HT1080 (cell line): Measurements from ENCODE around the gene AJM1. TPM values are rescaled to one million over a fixed set of nuclear protein-coding genes. Genes with fewer than 3 reads are reported as not detected.

ENCODE experiments used
- DNase-seq: peaks from one replicate; pipeline ENCODE4 v3.0.0-alpha.2; 2015; ENCODE audit warnings: low read depth
- total RNA-seq: library from RNA; depleted of rRNA; stranded (reverse); fragments of >200 nt; shearing (Covaris generic); gene quantifications from 2 replicates; pipeline ENCODE4 v1.2.3, GENCODE V29; 2014

AJM1 gene
- total RNA-seq, 1 experiment from 2014 or later: 1.5 TPM

DNA sequence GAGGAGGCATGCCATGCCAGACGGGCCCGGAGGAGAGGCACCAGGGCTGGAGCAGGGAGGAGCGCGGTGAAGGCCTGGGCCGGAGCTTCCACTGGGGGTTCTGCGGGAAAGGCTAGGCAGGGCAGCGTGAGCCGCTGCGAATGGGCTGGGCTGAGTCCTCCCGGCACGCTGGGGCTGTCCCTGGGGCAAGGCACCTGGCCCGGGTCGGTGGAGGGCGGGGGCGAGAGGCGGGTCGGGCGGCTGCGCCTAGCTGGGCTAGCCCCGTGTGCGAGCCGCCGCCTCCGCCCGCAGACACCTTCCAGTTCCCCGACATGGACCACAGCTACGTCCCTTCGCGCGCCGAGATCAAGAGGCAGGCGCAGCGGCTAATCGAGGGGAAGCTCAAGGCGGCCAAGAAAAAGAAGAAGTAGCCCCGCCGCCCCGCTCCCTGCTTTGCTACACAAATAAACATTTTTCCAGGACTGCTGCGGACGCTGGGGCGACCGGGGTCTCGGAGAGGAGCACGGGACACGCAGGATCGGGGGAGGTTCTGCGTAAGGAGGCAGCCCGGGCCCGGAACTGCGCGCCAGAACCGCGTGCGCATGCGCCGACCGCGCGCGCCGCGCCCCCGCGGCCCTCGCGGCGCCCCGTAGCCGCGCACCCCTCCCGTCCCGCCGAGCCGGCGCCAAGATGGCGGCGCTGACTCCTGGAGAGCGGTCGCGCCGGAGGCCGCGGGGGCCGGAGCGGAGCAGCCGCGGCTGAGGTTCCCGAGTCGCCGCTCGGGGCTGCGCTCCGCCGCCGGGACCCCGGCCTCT, 34.8 kb upstream of the AJM1 start, which contains the start of gene RABL6:
RABL6 (plus strand) TSS at position 668 of the 794 bp plus-strand sequence. CDS start 249 bp downstream, outside the sequence.
- peak; percentile 55 for DNase-seq

DNA sequence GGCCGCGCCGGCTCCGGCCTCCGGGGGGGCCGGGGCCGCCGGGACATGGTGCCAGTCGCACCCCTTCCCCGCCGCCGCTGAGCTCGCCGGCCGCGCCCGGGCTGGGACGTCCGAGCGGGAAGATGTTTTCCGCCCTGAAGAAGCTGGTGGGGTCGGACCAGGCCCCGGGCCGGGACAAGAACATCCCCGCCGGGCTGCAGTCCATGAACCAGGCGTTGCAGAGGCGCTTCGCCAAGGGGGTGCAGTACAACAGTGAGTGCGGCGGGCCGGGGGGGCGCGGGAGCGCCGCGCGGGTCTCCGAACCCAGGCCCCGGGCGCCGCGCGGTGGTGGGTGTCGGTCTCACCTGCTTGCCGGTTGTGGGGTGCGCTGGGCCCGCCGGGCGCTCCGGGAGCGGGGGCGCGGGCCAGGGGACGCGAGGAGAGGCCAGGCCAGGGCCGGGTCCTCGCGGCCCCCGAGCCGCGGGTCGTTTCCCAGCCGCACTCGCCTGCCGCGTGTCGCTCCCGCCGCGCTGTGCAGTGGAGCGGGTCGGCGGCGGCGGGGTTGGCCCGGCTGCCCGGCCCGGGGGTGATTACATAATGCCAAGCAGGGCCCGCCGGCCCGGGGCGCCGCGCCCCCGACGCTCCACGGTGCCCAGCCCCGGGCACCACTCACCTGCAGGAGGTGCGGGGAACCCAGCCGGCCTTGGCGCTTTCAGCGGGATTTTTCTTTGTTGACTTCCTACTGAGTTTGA, 34.0 kb upstream of the AJM1 start:
- DNase-seq: no peak

DNA sequence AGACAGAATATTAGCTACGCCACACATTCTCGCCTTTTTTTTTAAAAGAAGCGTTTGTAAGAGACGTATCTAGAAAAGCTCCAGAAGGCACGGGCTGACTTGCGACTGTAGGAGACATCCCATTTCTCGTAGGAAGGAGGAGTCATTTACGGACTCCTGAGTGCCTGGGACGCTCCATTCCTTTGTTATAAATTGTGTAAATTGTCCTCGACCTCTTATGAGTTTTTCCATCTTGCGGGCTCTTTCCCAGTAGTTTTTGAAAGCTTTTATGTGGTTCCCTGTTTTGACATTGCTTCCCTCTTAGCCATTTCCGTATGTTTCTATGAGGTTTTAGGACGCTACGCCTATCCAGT, 33.5 kb upstream of the AJM1 start:
- DNase-seq: no peak

DNA sequence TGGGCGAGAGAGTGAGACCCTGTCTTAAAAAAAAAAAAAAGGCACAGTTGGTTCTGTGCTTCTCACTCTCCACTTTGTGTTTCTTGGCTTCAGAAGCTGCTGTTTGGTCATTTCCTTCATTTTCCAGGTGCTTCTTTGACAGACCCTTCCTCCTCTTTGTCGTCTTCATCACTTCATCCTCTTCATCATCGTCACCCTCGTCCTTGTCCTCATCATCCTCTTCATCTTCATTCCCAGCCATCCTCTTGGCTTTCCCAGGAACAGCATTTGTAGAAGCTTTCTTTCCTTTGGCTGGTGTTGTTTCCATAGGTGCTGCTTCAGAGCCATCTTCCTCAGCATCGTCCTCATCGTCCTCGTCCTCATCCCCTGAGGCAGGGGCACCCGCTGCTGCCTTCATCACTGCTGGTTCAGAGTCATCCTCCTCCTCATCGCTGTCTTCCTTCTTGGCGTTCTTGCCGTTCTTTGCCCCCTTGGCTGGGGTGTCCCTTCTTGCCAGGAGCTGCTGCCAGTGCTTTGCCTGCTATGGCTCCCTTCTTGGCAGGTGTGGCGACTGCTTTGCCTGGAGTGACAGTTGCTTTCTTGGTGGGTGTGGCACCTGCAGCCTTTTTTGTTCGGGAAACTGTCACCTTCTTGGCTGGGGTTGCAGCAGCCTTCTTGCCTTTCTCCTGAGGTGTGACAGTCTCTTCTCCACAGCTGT, 27.4 kb upstream of the AJM1 start:
- DNase-seq: no peak

DNA sequence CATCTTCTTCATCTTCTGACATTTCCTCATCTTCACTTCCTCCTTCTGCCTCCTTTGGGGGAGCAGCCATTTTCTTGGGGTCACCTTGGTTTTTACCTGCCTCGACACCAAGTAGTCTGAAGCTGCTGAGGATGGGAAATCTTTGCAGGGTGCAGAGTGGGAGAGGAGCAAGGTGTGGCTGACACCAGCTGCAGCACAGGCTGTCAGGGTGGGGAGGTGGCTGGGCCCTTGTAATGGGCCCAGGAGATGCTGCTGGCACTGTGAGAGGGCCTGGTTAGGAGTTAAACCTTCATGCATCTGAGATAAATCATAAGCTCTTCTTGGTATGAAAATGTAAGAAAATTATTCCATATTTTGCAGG, 26.9 kb upstream of the AJM1 start:
- no peak for DNase-seq

DNA sequence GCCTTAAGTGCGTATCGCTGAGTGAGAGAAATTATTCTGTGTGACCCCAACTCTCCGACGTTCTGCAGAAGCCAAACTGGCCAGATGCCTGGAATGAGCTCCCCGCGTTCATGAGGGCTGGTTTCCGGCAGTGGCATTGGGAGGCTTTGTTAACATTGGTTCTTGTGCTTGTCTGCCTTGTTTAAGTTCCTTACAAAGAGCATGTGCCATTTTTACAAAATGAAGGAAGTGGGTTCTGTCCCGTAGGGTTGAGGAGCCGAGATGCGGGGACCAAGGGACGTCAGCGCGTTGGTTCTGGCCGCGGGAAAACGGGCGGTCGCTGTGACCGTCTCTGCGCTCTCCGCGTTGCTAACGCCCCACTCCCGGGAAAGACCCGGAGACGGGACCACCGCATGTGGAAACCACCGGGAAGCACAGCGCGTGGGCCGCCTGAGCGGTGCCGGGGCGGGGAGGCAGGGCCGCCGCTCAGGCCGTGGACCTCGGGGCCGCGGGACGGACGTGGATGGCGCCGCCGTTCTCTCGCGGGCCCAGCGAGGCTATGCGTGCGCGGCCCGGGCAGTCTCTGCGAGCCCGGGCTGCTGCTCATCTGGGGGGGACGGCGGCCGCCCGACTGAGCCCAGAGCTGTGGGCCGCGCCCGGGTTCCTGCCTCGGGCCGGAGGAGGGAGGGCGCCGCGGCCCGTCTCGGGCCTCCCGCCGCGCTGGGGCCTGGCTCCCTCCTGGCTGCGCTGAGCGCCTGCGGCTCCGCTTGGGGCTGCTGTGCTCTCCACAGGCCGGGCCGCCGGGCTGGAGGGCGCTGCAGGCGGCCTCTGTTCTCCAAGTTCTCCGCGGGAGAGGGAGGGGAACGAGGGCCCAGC, 21.1 kb upstream of the AJM1 start:
- no peak for DNase-seq

DNA sequence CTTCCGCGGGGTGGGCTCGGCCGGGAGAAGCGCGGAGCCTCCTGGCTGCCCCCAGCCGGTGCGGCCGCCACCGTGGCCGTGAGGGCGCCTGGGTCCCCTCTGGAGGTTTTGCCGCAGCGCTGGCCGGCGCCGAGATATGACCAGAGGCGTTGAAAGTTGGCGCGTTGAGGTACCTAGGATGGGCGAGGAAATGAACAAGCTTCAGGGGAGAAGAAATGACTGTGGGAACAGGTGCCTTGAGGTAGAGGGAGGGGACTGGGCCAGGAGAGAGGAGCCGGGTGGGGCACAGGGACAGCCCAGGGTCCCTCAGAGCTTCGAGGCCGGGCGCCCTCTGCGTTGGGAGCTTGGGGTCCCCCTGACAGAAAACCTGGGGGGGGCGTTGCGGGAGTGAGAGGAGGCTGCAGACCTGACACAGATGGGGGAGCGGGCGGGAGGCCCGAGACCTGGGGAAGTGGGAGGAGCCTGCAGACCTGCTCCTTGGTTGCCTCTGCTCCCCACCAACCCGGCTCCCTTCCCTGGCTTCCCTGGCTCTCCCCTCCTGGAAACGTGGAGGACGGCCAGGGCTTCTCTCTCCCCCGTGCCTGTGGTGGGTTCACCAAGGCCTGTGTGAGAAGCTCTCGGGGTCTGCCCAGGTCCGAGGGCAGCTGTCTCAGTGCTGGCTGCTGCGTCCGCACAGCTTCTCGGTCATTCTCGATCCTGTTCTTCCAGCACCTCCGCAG, 20.3 kb upstream of the AJM1 start:
- no peak for DNase-seq

DNA sequence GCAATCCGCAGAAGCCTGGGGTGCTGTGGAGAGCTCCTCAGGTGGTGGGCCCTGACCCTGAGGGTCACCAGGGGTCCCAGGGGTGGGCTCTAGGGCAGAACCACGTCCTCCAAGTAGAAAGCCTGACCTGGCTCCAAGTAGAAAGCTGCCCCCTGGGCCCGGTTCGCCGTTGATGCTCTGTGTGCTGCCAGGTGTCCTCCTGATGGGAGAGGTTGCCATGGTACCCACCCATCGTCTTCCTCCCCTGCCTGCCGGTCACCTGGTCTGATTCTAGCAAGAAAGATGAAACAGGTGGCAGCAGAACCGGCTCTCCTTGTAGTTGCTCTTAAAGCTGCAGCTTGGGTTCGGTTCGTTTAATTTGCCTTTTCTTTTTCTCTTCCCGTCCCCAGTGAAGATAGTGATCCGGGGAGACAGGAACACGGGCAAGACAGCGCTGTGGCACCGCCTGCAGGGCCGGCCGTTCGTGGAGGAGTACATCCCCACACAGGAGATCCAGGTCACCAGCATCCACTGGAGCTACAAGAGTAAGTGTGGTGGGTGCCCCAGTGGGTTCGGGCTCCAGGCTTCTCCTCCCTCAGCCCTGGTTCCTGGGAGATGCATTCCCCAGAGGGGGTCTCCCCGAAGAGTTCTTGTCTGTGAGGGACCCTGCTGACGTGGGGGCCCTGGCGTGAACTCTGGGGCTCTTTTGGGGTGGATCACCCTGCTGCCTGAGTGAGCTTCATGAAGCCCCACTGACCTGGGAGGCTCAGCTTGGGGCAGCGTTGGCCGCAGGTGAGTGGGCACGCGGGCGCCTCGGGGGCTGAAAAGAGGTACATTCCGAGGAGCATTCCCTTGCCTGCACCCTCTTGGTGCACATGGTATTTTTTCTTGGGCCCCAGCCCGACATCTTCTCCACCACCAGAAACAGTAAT, 18.9 kb upstream of the AJM1 start:
- DNase-seq: no peak

DNA sequence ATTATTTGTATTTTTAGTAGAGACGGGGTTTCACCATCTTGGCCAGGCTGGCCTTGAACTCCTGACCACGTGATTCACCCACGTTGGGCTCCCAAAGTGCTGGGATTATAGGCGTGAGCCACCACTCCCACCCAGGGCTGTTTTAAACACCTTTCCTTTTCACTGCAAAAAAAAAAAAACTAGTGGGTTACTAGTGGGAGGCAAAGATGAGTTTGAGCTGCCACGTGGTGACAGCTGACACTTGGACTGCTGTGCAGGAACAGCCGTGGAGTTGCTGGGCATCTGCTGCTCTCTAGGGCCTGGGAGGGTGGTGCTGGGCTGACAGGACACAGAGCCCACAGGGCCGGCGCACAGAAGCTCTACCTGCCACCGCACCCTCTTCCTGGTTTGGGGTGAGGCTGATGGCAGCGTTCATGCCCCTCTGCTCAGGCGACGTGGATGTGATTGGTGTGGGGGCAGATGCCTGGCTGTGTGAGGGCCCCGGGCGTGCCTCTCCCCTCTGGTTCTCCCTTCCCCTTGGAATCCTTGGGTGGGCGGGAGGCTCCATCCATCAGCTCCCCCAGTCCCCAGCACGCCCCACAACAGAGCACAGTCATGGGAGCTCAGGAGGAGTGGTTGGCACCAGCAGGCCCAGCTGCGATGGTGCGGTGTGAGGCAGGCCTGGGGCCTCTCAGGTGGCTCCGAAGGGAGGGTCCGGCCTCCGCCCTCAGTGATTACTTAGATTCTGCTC, 17.6 kb upstream of the AJM1 start:
- DNase-seq: no peak

DNA sequence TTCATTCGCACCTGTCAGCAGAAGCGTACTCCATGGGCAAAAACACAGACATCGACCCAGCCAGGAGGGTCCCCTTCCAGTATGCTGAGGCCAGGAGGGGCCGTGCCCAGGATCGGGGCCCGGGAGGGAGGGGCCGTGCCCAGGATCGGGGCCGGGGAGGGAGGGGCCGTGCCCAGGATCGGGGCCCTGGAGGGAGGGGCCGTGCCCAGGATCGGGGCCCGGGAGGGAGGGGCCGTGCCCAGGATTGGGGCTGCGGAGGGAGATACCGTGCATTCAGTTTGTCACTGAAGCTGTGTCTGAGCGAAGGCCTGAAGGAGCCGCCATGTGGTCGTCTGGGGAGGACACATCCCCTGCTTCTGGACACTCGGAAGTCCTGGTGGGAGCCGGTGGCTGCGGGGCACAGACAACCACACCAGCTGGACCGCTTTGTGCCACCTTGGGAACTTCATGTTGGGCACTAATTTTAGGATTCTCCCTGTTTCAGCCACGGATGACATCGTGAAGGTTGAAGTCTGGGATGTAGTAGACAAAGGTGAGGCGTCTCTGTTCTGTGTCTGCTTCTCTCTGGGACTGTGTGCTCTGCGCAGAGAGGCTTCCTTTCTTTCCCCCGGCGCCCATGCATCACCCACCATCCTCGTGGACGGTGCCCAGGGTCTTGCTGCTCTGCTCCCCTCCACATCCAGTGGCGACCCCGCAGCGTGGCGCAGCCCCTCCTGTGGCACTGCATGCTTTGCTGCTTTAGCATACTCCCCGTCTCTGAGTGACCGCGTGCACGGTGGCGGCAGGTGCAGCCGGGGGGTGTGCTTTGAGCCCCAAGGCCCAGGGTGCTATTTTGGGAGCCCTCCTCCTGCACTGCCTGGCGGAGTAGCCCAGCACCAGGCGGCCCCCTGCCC, 16.7 kb upstream of the AJM1 start:
- no peak for DNase-seq

DNA sequence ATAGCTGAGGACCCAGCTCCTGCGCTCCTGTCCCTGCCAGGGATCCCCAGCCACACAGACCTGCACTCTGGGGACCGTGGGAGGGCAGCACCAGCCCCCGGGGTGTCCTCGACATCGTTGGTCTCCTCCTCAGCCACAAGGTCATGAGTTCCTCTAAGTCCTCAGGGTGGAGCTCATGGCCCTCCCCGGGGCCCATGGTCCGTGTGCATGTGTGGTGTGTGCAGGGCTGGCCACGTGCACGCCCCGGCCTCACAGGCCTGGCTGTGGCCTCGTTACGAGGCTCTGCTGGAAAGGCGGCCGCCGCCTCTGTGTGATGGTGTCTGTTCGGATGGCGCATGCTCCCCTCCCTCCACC, 16.1 kb upstream of the AJM1 start:
- no peak for DNase-seq

DNA sequence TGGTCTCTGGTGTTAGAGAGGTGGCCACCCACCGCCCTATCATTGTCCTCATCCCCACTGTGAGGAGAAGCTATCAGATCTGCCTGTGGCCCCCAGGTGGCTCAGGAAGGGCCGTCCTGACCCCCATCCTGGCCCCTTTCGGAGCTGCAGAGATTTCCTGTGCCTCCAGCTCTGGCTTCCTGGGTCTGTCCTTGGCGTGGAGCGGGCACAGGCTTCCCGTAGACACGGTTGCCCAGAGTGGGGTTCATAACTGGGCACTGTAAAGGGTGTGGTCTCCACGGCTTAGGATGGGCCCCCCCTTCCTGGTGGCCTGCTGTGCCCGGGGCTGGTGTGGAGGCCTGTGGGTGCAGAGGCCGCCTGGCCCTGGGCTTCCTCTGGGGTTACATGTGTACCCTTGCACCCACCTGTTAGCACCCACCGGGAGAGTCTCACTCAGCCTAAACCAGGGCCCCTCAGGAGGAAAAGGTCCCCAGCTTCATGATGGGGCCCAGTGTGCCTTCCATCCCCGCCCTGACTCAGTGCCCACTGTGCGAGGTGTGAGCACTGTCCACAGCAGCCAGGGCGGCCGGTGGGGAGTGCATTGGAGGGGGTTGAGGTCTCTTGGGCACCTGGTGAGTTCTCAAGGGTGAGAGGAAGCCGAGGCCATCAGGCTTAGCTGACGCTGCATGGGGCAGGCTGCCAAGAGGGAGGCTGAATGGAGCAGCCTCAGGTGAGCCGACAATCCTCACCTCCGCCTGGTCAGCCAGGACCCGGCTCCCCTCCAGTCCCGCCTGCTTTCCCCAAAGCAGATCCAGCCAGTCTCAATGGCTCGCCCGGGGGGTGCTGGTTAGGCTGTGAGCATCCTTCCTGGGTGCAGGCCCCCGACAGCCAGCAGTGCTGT, 15.3 kb upstream of the AJM1 start:
- no peak for DNase-seq

DNA sequence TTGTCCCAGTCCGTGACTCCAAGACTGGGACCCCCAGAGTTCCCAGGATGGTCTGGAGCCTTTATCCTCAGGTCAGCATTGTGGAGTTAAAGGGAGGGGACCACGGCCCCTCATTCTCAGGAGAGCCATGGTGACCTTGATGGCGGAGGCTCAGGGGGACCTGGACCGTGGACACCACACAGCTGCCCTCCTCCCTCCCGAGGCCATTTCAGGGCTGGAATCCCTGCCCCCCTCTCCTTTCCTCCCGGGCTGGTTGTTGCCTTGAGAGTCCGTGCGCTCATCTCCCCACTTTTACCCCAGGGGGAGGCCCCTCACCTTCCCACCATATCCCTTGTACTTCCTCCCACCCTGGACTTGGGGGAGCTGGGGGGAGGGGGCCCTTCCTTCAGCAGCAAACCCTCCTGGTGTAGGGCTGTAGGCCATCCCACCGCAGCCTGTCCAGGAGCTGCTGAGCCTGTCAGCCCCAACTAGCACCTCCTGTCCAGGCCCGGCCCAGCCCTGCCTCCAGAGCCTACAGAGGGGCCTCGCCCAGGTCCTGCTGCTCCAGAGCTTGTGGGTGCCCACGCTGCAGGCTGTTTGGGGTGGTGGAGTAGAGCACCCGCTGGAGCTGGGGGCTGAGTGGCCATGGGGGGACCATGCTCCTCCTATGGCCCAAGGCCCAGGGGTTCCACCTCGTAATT, 14.3 kb upstream of the AJM1 start:
- no peak for DNase-seq

DNA sequence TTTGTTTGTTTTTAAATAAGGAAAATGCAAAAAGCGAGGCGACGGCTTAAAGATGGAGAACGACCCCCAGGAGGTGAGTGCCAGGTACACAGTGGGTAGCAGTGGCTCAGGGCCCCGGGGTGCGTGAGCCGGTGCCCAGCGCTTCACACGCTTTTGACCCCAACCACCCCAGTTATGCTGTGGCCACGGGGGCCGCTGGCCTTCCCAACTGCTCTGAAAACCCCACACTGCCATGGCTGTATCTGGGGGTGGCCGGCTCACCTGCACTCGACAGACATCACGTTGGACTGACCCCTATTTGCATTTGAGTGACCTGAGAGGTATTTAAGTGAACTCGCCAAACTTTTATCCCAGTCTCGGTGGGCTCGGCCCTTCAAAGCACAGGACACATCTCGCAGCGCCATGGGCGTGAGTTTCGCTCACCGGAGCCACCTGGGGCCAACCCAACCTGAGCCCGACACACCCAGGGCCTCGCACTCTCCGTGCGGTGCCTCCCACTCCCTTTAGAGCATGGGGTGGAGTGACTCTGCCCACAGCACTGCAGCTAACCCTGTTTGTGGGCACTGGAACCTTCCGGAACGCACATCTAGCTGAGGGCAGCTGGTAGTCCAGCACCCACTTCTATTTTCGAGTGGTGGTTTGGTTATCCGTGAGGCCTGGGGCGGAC, 13.7 kb upstream of the AJM1 start:
- DNase-seq: no peak

DNA sequence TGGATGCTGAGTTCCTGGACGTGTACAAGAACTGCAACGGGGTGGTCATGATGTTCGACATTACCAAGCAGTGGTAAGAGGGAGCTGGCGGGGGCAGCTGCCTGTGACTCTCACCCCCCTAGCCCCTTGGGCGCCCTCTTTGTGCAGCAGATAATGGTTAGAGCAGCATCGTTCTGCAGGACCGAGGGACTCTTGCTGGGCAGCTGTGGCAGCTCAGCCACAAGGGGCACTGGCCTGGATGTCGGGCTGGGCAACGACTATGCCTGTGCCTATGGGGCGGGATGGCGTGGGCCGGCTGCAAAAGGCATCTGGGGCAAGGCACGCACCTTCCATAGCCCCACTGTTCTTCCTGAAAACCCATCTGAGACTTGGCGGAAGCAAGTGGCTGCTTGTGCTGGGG, 12.9 kb upstream of the AJM1 start:
- DNase-seq: no peak
